Tibial artery (tissue), 4 donors: ENCODE results near the gene GFI1.
"Not testable (repeated sequence)": the region's sequence is repeated elsewhere in the genome, so short reads cannot be mapped to it uniquely, and the experiment has no call there.

Experiments
- DNase-seq, 2 donors: peaks; one replicate each; pipeline ENCODE4 v3.0.0-alpha.2; 2019
- H3K27ac ChIP-seq, 2 donors: fragments of 200-600 bp; sonication (generic) in 1 of 2; 1 replicate in 1 of 2; 2 replicates in 1 of 2; pipeline ENCODE4 v1.5.1; 2018 to 2019; ENCODE audit warnings: mild to moderate bottlenecking in 1 of 2
- H3K27me3 ChIP-seq, 2 donors: fragments of 200-600 bp; sonication (generic) in 1 of 2; one replicate each; pipeline versions ENCODE4 v1.5.1 to v1.6.0; 2016 to 2019
- H3K36me3 ChIP-seq, 3 donors: fragments of 200-600 bp; sonication (generic) in 2 of 3; one replicate each; pipeline ENCODE4 v1.5.1; 2016 to 2019; ENCODE audit warnings: mild to moderate bottlenecking in 2 of 3
- H3K4me1 ChIP-seq, 4 donors: fragments of 200-600 bp; sonication (generic) in 2 of 4; 1 replicate in 3 of 4; 2 replicates in 1 of 4; pipeline ENCODE4 v1.5.1; 2016 to 2019
- H3K4me3 ChIP-seq, 2 donors: fragments of 200-600 bp; sonication (generic) in 1 of 2; 1 replicate in 1 of 2; 2 replicates in 1 of 2; pipeline ENCODE4 v1.5.1; 2018 to 2019; ENCODE audit warnings: mild to moderate bottlenecking in 2 of 2
- H3K9me3 ChIP-seq, 3 donors: fragments of 200-600 bp; sonication (generic) in 1 of 3; one replicate each; pipeline ENCODE4 v1.5.1; 2016 to 2019
- CTCF ChIP-seq, 2 experiments: fragments of 200-600 bp in 1 of 2; fragments of 450-650 bp in 1 of 2; IDR thresholded peaks; one replicate each; pipeline ENCODE4 v1.5.1; 2017 to 2019; ENCODE audit warnings: antibody characterized with exemption in 2 of 2, mild to moderate bottlenecking in 1 of 2, moderate library complexity in 1 of 2
- intact Hi-C: fragments of 100-400 bp; cut with DNase I; formaldehyde crosslinking; loops from one replicate; pipeline ENCODE4 v1.15.0; 2023; ENCODE audit warnings: low total_unique reads

GFI1 gene

DNA sequence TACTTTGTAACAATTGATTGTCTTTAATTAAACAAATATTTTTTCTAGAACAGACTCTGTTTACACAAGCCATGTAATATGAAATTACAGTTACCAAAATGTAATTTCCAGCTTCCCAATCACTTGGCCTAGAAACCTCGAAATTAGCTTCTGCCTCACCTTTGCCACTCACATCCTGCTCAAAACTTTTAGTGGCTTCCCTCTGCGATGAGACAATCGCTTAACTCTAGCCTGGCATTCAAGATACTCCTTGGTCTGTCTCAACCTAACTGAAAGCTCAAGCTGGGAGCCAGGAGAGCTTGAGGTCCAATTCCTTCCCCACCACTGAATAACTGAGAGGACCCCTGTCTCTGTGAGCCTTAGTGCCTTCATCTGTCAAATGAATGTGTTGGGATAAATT, 42.8 kb downstream of the GFI1 start:
- no peak overlapping the region for H3K27ac ChIP-seq
- H3K4me1 ChIP-seq = no peaks in the 10 kb centered on the region
- intact Hi-C loops = no loop called here
- no peaks in the 10 kb centered on the region for H3K27me3 ChIP-seq
- no peaks in the 10 kb centered on the region for H3K36me3 ChIP-seq
- no peak for TF ChIP-seq CTCF (IDR thresholded peaks at IDR 0.05)
- no peak for DNase-seq
- H3K9me3 ChIP-seq = no peaks in the 10 kb centered on the region
- no peak overlapping the region for H3K4me3 ChIP-seq

GRCh38 chr1:92442351-92442750, 44.4 kb downstream of the GFI1 start:
- Histone ChIP-seq H3K4me3 (no peak overlapping the region), H3K36me3 (no peaks in the 10 kb centered on the region), H3K27ac (no peak overlapping the region), H3K9me3 (no peaks in the 10 kb centered on the region), H3K4me1 (no peaks in the 10 kb centered on the region), H3K27me3 (no peaks in the 10 kb centered on the region)
- intact Hi-C loops = no loop called here
- no peak for TF ChIP-seq CTCF (IDR thresholded peaks at IDR 0.05)
- DNase-seq = no peak

DNA sequence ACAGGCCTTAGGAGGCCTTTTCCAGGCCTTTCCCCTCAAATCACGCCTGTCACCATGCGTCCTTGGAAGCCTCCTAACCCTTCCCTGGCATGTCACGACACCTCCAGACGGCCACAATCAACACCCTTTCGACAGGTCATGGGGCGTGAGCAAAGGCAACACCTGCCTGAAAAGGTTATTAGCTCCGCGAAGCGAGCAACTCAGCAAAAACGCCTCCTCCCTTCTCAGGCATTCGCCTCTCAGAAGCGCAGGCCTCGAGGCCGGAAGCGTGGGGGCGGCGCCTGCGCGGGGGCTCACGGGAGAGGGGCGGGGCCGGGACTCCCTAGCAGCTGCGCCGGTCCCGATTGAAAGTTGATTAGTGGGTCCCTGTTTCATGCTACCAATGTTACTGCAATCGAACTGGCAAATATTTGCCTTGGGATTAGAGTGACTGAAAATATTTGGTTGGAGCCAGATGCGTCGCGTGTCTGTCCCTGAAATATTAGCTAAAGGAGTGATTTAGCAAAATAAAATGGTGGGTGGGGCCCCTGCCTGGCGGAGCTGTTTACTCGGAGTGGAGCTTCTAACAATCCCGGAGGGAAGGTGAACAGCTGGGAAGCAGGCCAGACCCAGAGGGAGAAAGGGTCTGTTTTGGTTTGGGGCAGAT, 44.9 kb downstream of the GFI1 start:
- no peak for TF ChIP-seq CTCF (IDR thresholded peaks at IDR 0.05)
- Histone ChIP-seq H3K27ac (no peak overlapping the region), H3K9me3 (no peaks in the 10 kb centered on the region), H3K36me3 (no peaks in the 10 kb centered on the region), H3K27me3 (no peaks in the 10 kb centered on the region), H3K4me3 (no peak overlapping the region), H3K4me1 (no peaks in the 10 kb centered on the region)
- no peak for DNase-seq
- intact Hi-C loops = no loop called here

GRCh38 chr1:92441316-92441696, 45.4 kb downstream of the GFI1 start:
- Histone ChIP-seq H3K4me1 (no peaks in the 10 kb centered on the region), H3K36me3 (no peaks in the 10 kb centered on the region), H3K9me3 (no peaks in the 10 kb centered on the region), H3K4me3 (no peak overlapping the region), H3K27ac (no peak overlapping the region), H3K27me3 (no peaks in the 10 kb centered on the region)
- intact Hi-C loops = no loop called here
- DNase-seq = no peak
- no peak for TF ChIP-seq CTCF (IDR thresholded peaks at IDR 0.05)

DNA sequence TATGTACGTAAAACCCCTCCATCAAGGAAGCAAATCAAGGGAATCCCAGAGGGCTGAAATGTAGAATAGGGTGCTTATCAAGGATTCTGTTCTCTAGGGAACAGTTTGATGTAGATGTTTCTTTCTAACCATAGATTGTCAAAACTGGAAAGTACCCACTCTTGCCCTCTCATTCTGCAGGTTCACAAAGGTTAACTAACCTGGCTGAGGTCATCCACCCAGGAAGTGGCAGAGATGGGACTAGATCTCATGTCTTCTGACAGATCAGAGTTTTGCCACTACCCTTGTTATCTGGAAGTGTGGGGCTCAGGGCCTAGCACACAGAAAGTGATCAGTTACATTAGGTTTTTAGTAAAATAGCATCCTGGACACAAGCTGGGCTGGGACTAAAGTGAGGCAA, 47.4 kb downstream of the GFI1 start:
- Histone ChIP-seq H3K9me3 (peaks cover 0 to 4% (median 0%) of the 10 kb centered on the region in 3 donors), H3K27me3 (no peaks in the 10 kb centered on the region), H3K4me1 (no peaks in the 10 kb centered on the region), H3K27ac (no peak overlapping the region), H3K4me3 (no peak overlapping the region), H3K36me3 (no peaks in the 10 kb centered on the region)
- no peak for DNase-seq
- intact Hi-C loops = no loop called here
- no peak for TF ChIP-seq CTCF (IDR thresholded peaks at IDR 0.05)

DNA sequence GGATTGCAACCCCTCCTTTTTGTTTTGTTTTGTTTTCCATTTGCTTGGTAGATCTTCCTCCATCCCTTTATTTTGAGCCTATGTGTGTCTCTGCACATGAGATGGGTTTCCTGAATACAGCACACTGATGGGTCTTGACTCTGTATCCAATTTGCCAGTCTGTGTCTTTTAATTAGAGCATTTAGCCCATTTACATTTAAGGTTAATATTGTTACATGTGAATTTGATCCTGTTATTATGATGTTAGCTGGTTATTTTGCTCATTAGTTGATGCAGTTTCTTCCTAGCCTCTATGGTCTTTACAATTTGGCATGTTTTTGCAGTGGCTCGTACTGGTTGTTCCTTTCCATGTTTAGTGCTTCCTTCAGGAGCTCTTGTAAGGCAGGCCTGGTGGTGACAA, 52.2 kb downstream of the GFI1 start:
- H3K9me3 ChIP-seq, H3K4me3 ChIP-seq, DNase-seq, intact Hi-C loops, H3K36me3 ChIP-seq, H3K27ac ChIP-seq, H3K4me1 ChIP-seq, H3K27me3 ChIP-seq: not testable (repeated sequence)
